Activated T-helper 1 cell treated with anti-CD3 and anti-CD28 coated beads, Interleukin-12 subunit alpha, Interleukin-12 subunit beta, Interleukin-2, Interleukin-4 antibody, amounts not matched to agents 30 ng/mL and 10 ng/mL and 1 ng/mL, durations not matched to agents 14 hours and 24 hours and 36 hours (primary cell): Measurements from ENCODE around the gene MPL. TPM values are rescaled to one million over a fixed set of nuclear protein-coding genes. Genes with fewer than 3 reads are reported as not detected.

ENCODE experiments used
- DNase-seq: peaks from one replicate; pipeline ENCODE4 v3.0.0; 2021; ENCODE audit warnings: low spot score
- H3K27ac Mint-ChIP-seq: one replicate; pipeline ENCODE4 v1.8.0; 2021; ENCODE audit warnings: mild to moderate bottlenecking, mixed read lengths
- H3K27me3 Mint-ChIP-seq: one replicate; pipeline ENCODE4 v1.8.0; 2022; ENCODE audit warnings: mild to moderate bottlenecking, moderate library complexity, mixed read lengths; ENCODE audit not compliant: insufficient read depth
- H3K36me3 Mint-ChIP-seq: one replicate; pipeline ENCODE4 v1.8.0; 2021; ENCODE audit warnings: low read depth, mixed read lengths
- H3K4me1 Mint-ChIP-seq: one replicate; pipeline ENCODE4 v1.8.0; 2021; ENCODE audit warnings: low read depth, mixed read lengths
- H3K4me3 Mint-ChIP-seq: one replicate; pipeline ENCODE4 v1.8.0; 2021; ENCODE audit warnings: mild to moderate bottlenecking, moderate library complexity, mixed read lengths
- H3K9me3 Mint-ChIP-seq: one replicate; pipeline ENCODE4 v1.8.0; 2021; ENCODE audit warnings: mixed read lengths
- intact Hi-C: fragments of 100-400 bp; cut with micrococcal nuclease; formaldehyde crosslinking; loops from one replicate; pipeline ENCODE4 v1.15.1; 2024
- total RNA-seq: library from RNA; stranded (reverse); gene quantifications from 2 replicates; pipeline ENCODE4 v1.2.3, GENCODE V29; 2022

MPL gene
- total RNA-seq, 1 donor from 2014 or later, result not detected

DNA sequence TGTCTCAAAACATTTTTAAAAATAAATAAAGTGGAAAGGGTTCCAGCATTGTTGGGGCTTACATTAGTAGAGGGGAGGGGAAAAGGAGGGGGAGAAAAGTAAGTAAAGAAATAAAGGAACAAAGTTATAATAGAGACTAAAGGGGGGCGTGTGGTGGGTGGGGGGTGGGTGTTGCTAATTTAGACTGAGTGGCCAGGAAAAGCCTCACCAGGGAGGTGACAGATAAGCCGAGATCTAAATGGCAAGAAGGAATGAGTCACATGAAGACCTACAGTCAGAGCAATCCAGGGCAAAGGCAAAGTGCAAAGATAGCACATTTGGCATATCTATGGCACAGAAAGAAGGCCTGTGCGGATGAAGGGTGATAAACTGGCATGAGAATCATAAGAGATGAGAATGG lies 7.5 kb downstream of the MPL start:
- Mint-ChIP-seq H3K9me3 (no peaks in the 10 kb centered on the region), H3K27me3 (peaks cover 8% of the 10 kb centered on the region), H3K27ac (no peak overlapping the region), H3K4me1 (peaks cover 25% of the 10 kb centered on the region), H3K36me3 (peaks cover 2% of the 10 kb centered on the region), H3K4me3 (no peak overlapping the region)
- no peak for DNase-seq
- intact Hi-C loops, result no loop called here

DNA sequence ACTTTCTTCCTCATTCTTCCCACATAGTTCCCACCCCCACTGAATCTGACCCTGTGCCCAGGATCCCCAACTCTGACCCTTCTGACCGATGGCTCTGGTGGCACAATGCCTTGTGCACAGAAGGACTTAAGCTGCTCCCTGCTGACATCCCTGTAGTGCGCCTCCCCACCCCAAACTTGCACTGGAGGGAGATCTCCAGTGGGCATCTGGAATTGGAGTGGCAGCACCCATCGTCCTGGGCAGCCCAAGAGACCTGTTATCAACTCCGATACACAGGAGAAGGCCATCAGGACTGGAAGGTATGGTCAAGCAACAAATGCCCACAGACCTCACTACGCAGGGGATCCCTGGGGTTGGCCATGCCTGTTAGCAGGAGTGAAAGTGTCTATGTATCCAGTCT lies 9.0 kb downstream of the MPL start:
- Mint-ChIP-seq H3K27me3 (peaks cover 6% of the 10 kb centered on the region), H3K9me3 (no peaks in the 10 kb centered on the region), H3K36me3 (peaks cover 2% of the 10 kb centered on the region), H3K27ac (no peak overlapping the region), H3K4me1 (peaks cover 25% of the 10 kb centered on the region), H3K4me3 (no peak overlapping the region)
- intact Hi-C loops, result no loop called here
- DNase-seq, result no peak

DNA sequence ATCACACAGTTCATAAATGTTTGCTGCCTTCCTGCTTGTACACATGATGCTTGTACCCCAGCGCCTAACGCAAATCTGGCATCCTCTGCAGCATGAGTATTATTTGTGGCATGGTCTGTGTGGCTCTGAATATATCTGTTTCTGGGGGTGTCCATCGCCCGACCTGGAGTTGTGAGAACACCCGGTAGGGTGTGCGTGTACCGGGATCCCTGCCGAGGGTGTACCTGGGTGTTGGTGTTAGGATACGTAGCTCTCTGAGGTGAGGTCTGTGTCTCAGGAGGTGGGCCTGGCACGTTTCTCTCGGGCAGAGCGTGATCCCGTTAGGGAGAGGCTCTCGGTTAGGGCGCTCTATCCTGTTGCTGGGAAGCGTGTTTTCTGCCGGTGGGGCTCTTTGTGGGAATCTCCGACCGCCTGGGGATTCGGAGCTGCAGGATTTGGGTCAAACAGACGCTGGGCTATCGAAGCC lies 10.8 kb downstream of the MPL start:
- Mint-ChIP-seq H3K4me1 (peaks cover 32% of the 10 kb centered on the region), H3K36me3 (peaks cover 2% of the 10 kb centered on the region), H3K4me3 (peak overlapping the region; percentile 25), H3K27me3 (peaks cover 6% of the 10 kb centered on the region), H3K9me3 (no peaks in the 10 kb centered on the region), H3K27ac (no peak overlapping the region)
- DNase-seq, result no peak
- intact Hi-C loops, result no loop called here

GRCh38 chr1:43348809-43349593 lies 11.4 kb downstream of the MPL start:
- Mint-ChIP-seq H3K4me1 (peaks cover 29% of the 10 kb centered on the region), H3K27ac (peak overlapping the region; percentile 80), H3K27me3 (peaks cover 6% of the 10 kb centered on the region), H3K36me3 (no peaks in the 10 kb centered on the region), H3K9me3 (no peaks in the 10 kb centered on the region), H3K4me3 (peak overlapping the region; percentile 62)
- DNase-seq, result peak; percentile 48
- intact Hi-C loops, result loop anchor here (1.0 kb wide), 1 partner anchor 9 kb away; the partner anchor contains the start of gene CDC20

DNA sequence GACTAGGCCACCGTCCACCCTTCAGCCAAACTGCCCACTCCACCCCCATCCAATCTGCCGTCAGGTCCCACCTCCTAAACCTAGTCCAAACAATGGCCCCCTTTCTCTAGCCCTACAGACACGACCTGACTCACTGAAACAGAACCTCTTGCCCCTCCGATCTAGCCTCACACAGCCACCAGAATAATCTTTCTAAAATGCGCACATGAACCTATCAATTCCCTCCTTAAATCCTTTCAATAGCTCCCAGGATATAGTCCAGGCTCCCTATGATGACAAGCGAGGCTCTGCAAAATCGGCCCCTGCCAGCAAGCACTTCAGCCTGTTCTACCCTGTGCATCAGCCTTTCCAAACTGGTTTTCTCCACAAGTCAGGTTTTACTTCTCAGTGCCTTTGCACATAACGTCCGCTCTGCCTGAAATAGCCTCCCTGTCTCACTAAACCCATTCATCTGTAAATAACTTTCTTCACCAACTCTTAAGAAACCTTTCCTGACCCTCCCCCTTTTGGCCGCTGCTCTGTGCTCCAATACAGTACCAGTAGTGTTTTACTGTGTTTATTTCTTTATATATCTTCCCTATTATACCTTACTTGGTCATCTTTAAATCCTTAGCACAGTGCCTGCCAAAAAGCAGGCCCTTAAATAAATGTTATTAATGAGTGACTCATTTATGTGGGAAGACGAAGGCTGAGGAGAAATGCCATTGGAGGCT lies 12.1 kb downstream of the MPL start:
- intact Hi-C loops, result loop anchor here (1.0 kb wide), 1 partner anchor 9 kb away; the partner anchor contains the start of gene CDC20

DNA sequence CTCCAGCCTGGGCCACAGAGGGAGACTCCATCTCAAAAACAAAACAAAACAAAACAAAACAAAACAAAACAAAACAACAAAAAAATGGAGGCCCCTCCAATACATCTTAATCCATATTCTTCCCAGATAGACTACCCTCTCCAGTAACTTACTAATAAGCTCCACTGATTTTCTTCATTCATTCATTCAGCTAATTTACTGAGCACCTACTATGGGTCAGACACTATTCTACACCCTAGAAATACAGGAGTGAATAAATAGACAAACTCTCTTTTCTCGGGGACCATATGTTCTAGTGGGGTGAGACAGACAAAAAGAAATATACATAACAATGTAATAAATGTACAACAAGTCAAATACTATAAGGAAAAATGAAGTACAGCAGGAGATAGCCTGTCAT lies 13.4 kb downstream of the MPL start:
- DNase-seq, result no peak
- H3K36me3 Mint-ChIP-seq, result peaks cover 6% of the 10 kb centered on the region
- H3K9me3 Mint-ChIP-seq, result no peaks in the 10 kb centered on the region
- no peak overlapping the region for H3K27ac Mint-ChIP-seq
- H3K4me1 Mint-ChIP-seq, result peaks cover 18% of the 10 kb centered on the region
- intact Hi-C loops, result no loop called here
- H3K27me3 Mint-ChIP-seq, result peaks cover 3% of the 10 kb centered on the region
- H3K4me3 Mint-ChIP-seq, result no peak overlapping the region

More for the DNA sequence above, 12.1 kb downstream of the MPL start:
- H3K4me3 Mint-ChIP-seq, result peak overlapping the region; percentile 62
- H3K27ac Mint-ChIP-seq, result peak overlapping the region; percentile 80
- peaks cover 27% of the 10 kb centered on the region for H3K4me1 Mint-ChIP-seq
- peaks cover 6% of the 10 kb centered on the region for H3K27me3 Mint-ChIP-seq
- no peaks in the 10 kb centered on the region for H3K9me3 Mint-ChIP-seq
- no peak for DNase-seq
- H3K36me3 Mint-ChIP-seq, result peaks cover 3% of the 10 kb centered on the region

- no peak overlapping the region for H3K27ac Mint-ChIP-seq
- peaks cover 7% of the 10 kb centered on the region for H3K36me3 Mint-ChIP-seq
- H3K9me3 Mint-ChIP-seq, result no peaks in the 10 kb centered on the region
- no peak overlapping the region for H3K4me3 Mint-ChIP-seq
- peaks cover 17% of the 10 kb centered on the region for H3K4me1 Mint-ChIP-seq
- DNase-seq, result no peak
- intact Hi-C loops, result no loop called here
- H3K27me3 Mint-ChIP-seq, result no peaks in the 10 kb centered on the region
Measured at GRCh38 chr1:43351421-43352350, 14.1 kb downstream of the MPL start.

DNA sequence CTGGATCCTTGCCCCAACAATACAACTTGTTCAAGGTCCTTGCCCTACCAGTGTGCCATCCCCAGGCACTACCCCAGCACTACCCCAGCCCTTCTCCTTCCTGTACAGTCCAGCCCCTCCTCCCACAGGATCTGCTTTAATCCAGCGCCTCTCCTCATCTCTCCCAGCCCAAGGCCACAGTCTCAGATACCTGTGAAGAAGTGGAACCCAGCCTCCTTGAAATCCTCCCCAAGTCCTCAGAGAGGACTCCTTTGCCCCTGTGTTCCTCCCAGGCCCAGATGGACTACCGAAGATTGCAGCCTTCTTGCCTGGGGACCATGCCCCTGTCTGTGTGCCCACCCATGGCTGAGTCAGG lies 14.7 kb downstream of the MPL start:
- intact Hi-C loops, result no loop called here
- Mint-ChIP-seq H3K4me3 (no peak overlapping the region), H3K4me1 (peaks cover 17% of the 10 kb centered on the region), H3K36me3 (peaks cover 10% of the 10 kb centered on the region), H3K9me3 (no peaks in the 10 kb centered on the region), H3K27me3 (no peaks in the 10 kb centered on the region), H3K27ac (no peak overlapping the region)
- DNase-seq, result no peak

DNA sequence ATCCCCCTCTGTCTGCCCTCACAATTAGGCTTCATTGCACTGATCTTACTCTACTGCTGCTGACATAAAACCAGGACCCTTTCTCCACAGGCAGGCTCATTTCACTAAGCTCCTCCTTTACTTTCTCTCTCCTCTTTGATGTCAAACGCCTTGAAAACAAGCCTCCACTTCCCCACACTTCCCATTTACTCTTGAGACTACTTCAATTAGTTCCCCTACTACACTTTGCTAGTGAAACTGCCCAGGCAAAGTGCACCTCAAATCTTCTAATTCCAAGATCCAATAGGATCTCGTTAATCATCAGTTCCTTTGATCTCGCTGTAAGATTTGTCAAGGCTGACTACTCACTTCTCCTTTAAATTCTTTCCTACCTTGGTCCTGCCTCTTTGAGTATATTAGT lies 15.3 kb downstream of the MPL start:
- no peak overlapping the region for H3K4me3 Mint-ChIP-seq
- intact Hi-C loops, result no loop called here

DNA sequence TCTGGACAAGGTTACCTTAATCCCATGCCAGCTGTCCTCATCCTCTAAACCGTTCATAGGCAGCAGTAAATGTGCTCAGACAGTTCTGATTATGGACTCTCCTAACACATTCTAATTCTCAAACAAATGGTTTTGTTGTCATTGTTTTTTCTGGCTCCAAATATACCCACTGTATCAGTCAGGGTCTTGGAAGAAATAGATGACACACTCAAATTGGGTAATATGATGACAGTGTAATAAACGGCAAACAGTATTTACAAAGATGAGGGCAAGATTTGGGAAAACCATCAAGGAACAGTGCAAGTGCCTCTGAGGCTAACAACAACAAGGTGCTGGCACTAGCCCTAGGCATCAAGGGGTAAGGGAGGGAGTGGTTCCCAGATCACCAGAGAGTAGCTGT lies 16.9 kb downstream of the MPL start:
- H3K27me3 Mint-ChIP-seq, result no peaks in the 10 kb centered on the region
- DNase-seq, result no peak
- no peak overlapping the region for H3K4me3 Mint-ChIP-seq
- intact Hi-C loops, result no loop called here
- no peaks in the 10 kb centered on the region for H3K9me3 Mint-ChIP-seq
- no peak overlapping the region for H3K27ac Mint-ChIP-seq
- peaks cover 25% of the 10 kb centered on the region for H3K4me1 Mint-ChIP-seq
- peaks cover 15% of the 10 kb centered on the region for H3K36me3 Mint-ChIP-seq

More for the DNA sequence above, 15.3 kb downstream of the MPL start:
- Mint-ChIP-seq H3K36me3 (peaks cover 11% of the 10 kb centered on the region), H3K4me1 (peaks cover 20% of the 10 kb centered on the region), H3K27me3 (no peaks in the 10 kb centered on the region), H3K27ac (no peak overlapping the region), H3K9me3 (no peaks in the 10 kb centered on the region)
- no peak for DNase-seq

DNA sequence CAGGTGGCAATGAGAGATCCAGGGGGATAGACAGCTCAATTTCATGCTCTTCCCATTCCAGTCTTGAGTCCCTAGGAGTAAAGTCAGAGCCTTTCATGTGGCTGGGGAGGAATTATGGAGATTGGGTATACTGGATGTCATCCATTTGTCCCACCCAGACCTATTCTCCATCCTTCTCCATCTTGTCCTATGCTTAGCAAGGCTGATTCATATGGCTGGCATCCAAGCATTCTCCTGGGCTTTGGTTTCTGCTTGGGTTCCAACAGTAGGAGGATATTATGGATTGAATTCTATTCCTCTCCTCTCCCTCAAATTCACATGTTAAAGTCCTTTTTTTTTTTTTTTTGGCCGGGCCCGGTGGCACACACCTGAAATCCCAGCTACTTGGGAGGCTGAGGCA lies 17.3 kb downstream of the MPL start:
- Mint-ChIP-seq H3K9me3 (no peaks in the 10 kb centered on the region), H3K36me3 (peaks cover 19% of the 10 kb centered on the region), H3K4me3 (no peak overlapping the region), H3K27me3 (no peaks in the 10 kb centered on the region), H3K27ac (no peak overlapping the region), H3K4me1 (peaks cover 25% of the 10 kb centered on the region)
- intact Hi-C loops, result no loop called here
- no peak for DNase-seq

GRCh38 chr1:43357251-43357650 lies 19.6 kb downstream of the MPL start:
- no peak for DNase-seq
- Mint-ChIP-seq H3K9me3 (no peaks in the 10 kb centered on the region), H3K36me3 (peaks cover 42% of the 10 kb centered on the region), H3K4me3 (peak overlapping the region; percentile 96), H3K4me1 (peaks cover 47% of the 10 kb centered on the region), H3K27me3 (no peaks in the 10 kb centered on the region), H3K27ac (no peak overlapping the region)
- intact Hi-C loops, result no loop called here
